ENCODE measurements around the gene APOC3. TPM values are rescaled to one million over a fixed set of nuclear protein-coding genes. Genes with fewer than 3 reads are reported as not detected.
"Not testable (repeated sequence)": the region's sequence is repeated elsewhere in the genome, so short reads cannot be mapped to it uniquely, and the experiment has no call there.

APOC3 gene
- total RNA-seq, 2 donors from 2014 or later, result 5.7 TPM; not detected in 1

DNA sequence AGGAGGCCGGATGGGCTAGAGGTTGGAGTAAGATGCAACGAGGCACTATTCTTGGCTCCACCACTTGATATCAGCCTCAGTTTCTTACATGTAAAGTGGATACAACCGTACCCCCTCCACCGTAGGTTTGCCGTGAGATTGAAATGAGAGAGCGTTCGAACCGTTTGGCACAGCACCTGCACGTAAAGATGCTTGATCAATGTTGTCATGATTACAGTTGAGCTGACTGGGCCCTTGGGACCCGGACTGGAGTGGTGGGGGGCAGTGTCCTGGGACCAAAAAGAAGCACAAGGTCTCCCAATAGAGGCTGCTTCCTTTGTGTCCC, 3.7 kb downstream of the APOC3 start:
- Histone ChIP-seq H3K4me3 (no peak overlapping the region), H3K27ac (no peak overlapping the region), H3K27me3 (no peaks in the 10 kb centered on the region), H3K9me3 (no peaks in the 10 kb centered on the region), H3K36me3 (no peaks in the 10 kb centered on the region), H3K4me1 (peaks cover 5% of the 10 kb centered on the region), H3K9ac (ENCODE audit: low read depth in 2 of 2, low read length in 2 of 2) (no peak overlapping the region)
- intact Hi-C loops (cut with DNase I), result no loop called here
- DNase-seq, result no peak
- no peak for TF ChIP-seq CTCF (IDR thresholded peaks at IDR 0.05)

DNA sequence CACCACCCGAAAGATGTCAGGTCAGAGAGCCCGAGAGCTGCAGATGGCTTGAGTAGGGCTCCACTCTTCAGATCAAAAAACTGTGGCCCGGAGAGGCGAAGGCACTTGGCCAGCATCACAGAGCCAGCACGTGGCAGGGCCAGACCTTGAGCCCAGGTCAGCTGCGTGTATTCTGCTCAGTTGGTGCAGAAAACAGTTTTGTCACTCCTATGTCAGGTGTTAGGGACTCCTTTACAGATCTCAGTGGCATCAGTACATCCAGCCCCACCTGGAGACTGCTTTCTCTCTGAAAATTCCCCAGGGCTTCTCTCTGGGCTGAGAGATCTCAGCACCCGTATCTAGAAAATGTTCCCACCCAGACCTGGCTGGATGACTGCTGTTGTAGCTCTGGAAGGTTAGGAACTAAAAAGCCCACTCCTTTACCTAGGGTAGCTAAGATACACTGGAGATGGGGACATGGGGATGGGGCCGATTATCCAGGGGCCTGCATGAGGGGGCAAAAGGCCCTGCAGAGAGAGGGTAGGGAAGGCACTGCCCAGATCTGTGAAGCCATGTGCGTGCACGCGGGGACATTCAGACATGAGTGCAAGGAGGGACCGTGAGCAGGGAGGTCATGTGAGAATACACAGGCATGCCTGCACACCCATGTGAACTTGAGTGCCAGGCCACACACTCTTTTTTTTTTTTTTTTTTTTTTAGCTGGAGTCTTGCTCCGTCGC, 4.3 kb downstream of the APOC3 start:
- Histone ChIP-seq H3K4me3 (no peak overlapping the region), H3K27ac (no peak overlapping the region), H3K9ac (ENCODE audit: low read depth in 2 of 2, low read length in 2 of 2) (no peak overlapping the region), H3K4me1 (peaks cover 5% of the 10 kb centered on the region), H3K9me3 (no peaks in the 10 kb centered on the region), H3K36me3 (no peaks in the 10 kb centered on the region), H3K27me3 (no peaks in the 10 kb centered on the region)
- TF ChIP-seq CTCF (IDR thresholded peaks at IDR 0.05), result no peak
- intact Hi-C loops (cut with DNase I), result no loop called here
- DNase-seq, result no peak

DNA sequence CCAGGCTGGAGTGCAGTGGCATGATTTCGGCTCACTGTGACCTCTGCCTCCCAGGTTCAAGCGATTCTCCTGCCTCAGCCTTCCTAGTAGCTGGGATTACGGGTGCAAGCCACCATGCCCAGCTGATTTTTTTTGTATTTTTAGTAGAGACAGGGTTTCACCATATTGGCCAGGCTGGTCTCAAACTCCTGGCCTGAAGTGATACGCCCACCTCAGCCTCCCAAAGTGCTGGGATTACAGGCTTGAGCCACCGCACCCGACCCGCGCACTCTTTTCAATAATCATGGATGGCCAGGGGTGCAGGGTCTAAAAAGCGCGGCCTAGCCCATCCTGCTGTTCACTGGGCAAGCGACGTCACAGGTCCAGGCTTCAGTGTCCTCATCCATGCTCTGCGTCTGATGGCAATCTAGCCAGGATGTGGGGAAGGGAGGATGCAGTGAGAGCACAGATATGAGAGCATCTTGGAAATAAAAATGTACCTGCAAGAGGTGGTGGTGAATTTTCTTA, 4.9 kb downstream of the APOC3 start:
- not testable (repeated sequence) for H3K4me3 ChIP-seq; DNase-seq; H3K27ac ChIP-seq; H3K27me3 ChIP-seq; H3K9me3 ChIP-seq; H3K36me3 ChIP-seq; H3K4me1 ChIP-seq; H3K9ac ChIP-seq (ENCODE audit: low read depth in 2 of 2, low read length in 2 of 2)
- intact Hi-C loops (cut with DNase I), result loop anchor here (5.0 kb wide), 1 partner anchor 42 kb away; the partner anchor contains the start of gene APOA5

DNA sequence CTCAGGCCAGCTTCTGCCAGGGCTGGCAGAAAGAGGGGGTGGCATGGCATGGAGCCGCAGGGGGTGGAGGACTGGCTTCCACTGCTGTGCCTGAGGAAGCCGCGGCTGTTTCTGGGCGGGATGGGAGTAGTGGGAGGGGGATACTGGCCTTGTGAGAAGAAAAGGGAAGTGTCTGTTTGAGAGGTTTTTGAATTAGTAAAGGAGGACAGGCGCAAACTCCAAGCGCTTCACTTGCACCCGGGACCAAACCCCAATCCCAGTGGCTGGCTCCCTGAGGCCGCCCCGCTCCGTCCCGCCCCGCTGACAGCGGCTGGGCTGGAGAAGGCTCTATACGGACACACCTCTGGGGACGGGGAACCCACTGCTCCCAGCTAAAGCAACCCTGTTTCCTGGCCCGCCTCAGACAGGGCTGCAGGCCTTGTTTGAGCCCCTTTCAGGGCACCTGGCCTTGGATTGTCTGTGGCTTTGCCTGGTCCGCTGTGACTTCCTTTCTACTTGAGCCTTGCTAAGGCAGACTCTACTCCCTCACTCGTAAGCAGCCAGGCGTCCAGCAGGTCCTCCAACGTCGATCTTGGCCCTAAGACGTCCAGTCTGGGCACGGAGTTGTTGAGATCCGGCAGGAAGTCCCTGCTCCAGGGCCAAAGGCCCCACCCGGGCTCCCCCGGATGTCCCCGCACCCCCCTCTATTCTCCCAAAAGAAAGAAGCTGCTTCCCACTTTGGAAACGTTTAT, 5.5 kb downstream of the APOC3 start:
- Histone ChIP-seq H3K9me3 (no peaks in the 10 kb centered on the region), H3K36me3 (no peaks in the 10 kb centered on the region), H3K9ac (ENCODE audit: low read depth in 2 of 2, low read length in 2 of 2) (no peak overlapping the region), H3K4me1 (peaks cover 5% of the 10 kb centered on the region), H3K27me3 (no peaks in the 10 kb centered on the region), H3K27ac (peak overlapping the region; percentile 44), H3K4me3 (peak overlapping the region; percentile 31)
- DNase-seq, result no peak
- intact Hi-C loops (cut with DNase I), result loop anchor here (5.0 kb wide), 1 partner anchor 43 kb away; the partner anchor contains the start of gene APOA5
- TF ChIP-seq CTCF (IDR thresholded peaks at IDR 0.05), result no peak

- TF ChIP-seq CTCF (IDR thresholded peaks at IDR 0.05), result peak; percentile 29
- DNase-seq, result peak; percentile 87
- no peaks in the 10 kb centered on the region for H3K9me3 ChIP-seq
- no peaks in the 10 kb centered on the region for H3K36me3 ChIP-seq
- H3K27ac ChIP-seq, result peak overlapping the region; percentile 44
- no peak overlapping the region for H3K9ac ChIP-seq (ENCODE audit: low read depth in 2 of 2, low read length in 2 of 2)
- peak overlapping the region; percentile 31 for H3K4me3 ChIP-seq
- intact Hi-C loops (cut with DNase I), result loop anchor here (5.0 kb wide), 1 partner anchor 44 kb away; the partner anchor contains the start of gene APOA5
- peaks cover 5% of the 10 kb centered on the region for H3K4me1 ChIP-seq
- H3K27me3 ChIP-seq, result no peaks in the 10 kb centered on the region
Measured at GRCh38 chr11:116835791-116836631, 6.3 kb downstream of the APOC3 start.

Data from colonic mucosa (tissue), 4 donors.